Measurements from ENCODE around the gene UBL7. TPM values are rescaled to one million over a fixed set of nuclear protein-coding genes. Genes with fewer than 3 reads are reported as not detected.
A peak's percentile ranks its signal among the peaks of the same experiment; 100 is the strongest.

UBL7 gene
- total RNA-seq, 1 donor from 2014 or later = 40.2 TPM

DNA sequence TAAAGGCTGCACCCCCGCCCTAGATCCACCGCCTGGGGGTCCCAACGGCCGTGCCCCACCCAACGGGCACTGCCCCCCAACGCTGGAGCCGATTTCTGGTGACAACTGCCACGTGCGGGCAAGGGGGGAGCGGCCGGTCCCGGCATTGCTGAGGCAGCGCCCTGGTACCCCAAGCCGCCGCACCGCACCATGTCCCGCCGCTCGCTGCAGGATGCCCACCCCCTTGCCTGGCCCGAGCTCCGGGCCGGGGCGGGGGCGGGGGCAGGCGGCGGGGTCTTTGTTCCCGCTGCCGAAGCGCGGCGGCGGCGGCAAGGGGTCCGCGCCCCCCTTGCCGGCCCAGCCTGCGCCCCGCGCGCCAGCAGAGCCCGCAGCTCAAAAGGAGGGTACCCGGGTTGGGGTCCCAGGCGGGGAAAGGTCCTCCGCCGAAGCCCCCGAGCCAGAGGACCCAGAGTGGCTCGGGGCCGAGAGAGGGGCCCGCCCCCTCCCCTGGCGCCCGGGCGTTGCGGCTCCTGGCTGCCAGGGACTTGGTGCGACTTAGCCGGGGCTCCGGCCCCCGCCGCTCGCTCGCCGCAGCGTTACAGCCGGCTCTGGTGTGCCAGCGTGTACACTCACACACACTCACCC lies 27.9 kb downstream of the UBL7 start:
- no peak for DNase-seq
- TF ChIP-seq, protein P1, sequence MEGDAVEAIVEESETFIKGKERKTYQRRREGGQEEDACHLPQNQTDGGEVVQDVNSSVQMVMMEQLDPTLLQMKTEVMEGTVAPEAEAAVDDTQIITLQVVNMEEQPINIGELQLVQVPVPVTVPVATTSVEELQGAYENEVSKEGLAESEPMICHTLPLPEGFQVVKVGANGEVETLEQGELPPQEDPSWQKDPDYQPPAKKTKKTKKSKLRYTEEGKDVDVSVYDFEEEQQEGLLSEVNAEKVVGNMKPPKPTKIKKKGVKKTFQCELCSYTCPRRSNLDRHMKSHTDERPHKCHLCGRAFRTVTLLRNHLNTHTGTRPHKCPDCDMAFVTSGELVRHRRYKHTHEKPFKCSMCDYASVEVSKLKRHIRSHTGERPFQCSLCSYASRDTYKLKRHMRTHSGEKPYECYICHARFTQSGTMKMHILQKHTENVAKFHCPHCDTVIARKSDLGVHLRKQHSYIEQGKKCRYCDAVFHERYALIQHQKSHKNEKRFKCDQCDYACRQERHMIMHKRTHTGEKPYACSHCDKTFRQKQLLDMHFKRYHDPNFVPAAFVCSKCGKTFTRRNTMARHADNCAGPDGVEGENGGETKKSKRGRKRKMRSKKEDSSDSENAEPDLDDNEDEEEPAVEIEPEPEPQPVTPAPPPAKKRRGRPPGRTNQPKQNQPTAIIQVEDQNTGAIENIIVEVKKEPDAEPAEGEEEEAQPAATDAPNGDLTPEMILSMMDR (IDR thresholded peaks at IDR 0.05) = no peak

DNA sequence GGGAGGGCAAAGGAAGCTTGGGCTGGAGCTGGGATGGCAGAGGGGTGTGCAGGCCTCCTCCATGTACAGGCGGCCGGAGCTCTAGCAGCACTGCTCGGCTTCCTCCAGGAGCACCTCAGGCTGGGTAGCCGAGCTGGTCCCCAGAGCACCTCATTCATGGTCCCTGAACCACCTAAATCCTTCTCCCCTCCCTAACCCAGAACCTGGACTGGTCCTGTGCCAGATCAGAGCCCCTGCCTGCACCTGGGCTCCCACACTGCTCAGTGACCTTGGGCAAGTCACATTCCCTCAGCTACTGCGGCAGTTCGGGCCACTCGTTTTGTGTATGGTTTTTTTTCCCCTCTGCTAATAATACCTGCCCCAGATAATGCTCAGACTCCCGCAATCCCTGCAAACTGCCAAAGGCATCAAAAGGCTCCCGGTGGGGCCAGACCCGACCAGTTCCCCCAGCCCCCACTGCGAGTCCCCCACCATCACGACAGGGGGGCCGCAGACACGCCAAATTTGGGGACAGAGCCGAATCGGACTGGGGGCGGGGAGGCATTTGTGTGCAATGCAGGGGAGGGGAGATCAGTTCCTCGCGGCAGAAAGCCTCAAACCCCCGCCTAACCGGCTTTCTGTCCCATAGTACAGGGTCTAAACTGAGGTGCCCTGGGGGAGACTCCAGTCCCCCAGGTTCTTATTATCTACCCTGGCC lies 28.5 kb downstream of the UBL7 start:
- intact Hi-C loops (cut with DNase I) = no loop called here
- TF ChIP-seq, protein P1 (IDR thresholded peaks at IDR 0.05) = no peak
- H3K36me3 ChIP-seq = no peaks in the 10 kb centered on the region
- DNase-seq (no peak), ATAC-seq (no peak)
- peak overlapping the region; percentile 76 for H3K27ac ChIP-seq
- peak overlapping the region; percentile 87 for H3K4me3 ChIP-seq
- peaks cover 12% of the 10 kb centered on the region for H3K27me3 ChIP-seq (ENCODE audit: low read depth)
- H3K4me1 ChIP-seq = peaks cover 31% of the 10 kb centered on the region
- H3K9me3 ChIP-seq = no peaks in the 10 kb centered on the region

More for the DNA sequence above, 27.9 kb downstream of the UBL7 start:
- no peaks in the 10 kb centered on the region for H3K36me3 ChIP-seq
- ATAC-seq = no peak
- peaks cover 31% of the 10 kb centered on the region for H3K4me1 ChIP-seq
- intact Hi-C loops (cut with DNase I) = no loop called here
- H3K4me3 ChIP-seq = peak overlapping the region; percentile 87
- H3K9me3 ChIP-seq = no peaks in the 10 kb centered on the region
- peaks cover 12% of the 10 kb centered on the region for H3K27me3 ChIP-seq (ENCODE audit: low read depth)
- H3K27ac ChIP-seq = peak overlapping the region; percentile 76

DNA sequence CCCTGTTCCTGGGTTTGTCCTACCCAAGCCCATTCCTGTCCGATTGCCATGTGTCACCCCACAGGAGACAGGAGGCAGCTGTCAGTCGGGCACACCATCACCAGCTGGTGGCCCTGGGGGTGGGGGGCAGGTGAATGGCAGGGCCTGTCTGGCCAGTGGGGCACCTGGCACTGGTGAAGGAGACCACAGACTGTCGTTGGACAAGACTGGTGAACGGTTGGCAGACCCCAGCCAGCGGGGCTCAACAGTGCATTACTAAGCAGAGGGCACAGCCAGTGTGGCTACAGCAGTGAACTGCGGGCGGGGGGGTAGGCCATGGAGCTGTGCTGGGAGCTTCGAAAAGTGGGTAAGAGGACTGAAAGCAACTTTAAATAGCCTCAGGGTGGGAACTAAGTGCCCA lies 29.3 kb downstream of the UBL7 start:
- no peak for DNase-seq
- ATAC-seq = no peak
- peaks cover 31% of the 10 kb centered on the region for H3K4me1 ChIP-seq
- H3K36me3 ChIP-seq = no peaks in the 10 kb centered on the region
- intact Hi-C loops (cut with DNase I) = no loop called here
- TF ChIP-seq, protein P1 (IDR thresholded peaks at IDR 0.05) = no peak
- no peak overlapping the region for H3K27ac ChIP-seq
- H3K27me3 ChIP-seq (ENCODE audit: low read depth) = peaks cover 12% of the 10 kb centered on the region
- no peaks in the 10 kb centered on the region for H3K9me3 ChIP-seq
- no peak overlapping the region for H3K4me3 ChIP-seq

DNA sequence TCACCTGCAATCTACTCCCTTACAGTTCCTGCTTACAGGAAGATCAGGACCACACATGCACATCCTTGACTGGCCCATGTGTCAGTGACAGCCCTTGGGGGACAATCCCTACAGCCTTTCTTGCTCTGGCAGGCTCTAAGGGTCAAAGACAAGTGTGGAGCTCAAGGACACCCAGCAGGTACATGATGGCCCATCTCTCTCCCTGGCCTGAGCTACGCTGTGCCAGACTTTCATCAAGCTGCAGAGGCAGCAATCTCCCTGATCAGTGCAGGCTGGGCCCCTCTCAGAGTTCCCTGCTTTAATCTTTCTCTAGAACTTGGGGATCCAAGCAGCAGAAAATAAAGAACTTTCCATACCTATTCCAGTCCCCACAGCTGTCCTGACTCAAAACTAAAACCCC lies 29.8 kb downstream of the UBL7 start:
- DNase-seq (no peak), ATAC-seq (no peak)
- peaks cover 12% of the 10 kb centered on the region for H3K27me3 ChIP-seq (ENCODE audit: low read depth)
- no peak overlapping the region for H3K4me3 ChIP-seq
- H3K9me3 ChIP-seq = no peaks in the 10 kb centered on the region
- no peak overlapping the region for H3K27ac ChIP-seq
- H3K4me1 ChIP-seq = peaks cover 31% of the 10 kb centered on the region
- no peaks in the 10 kb centered on the region for H3K36me3 ChIP-seq
- intact Hi-C loops (cut with DNase I) = no loop called here
- TF ChIP-seq, protein P1 (IDR thresholded peaks at IDR 0.05) = no peak

DNA sequence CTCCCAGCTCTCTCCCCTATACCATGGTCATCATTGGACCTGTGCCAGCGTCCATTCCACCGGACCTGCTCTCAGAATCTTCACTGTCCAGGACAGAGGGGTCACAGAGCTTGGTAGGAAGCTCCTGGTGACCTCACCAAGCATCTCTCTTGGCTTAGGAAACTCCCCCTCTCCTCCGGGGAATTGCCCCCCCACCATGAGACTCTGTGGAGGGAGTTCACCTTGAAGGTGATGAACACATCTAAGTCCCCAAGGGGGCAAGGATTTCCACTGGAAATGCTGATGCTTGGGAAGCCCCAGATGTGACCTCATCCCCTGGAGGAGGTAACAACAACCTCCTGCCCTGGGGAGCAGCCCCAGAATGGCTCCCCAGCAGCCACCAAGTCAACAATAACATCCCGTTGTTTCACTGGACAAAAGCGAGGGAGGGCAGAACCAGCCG lies 30.4 kb downstream of the UBL7 start:
- Histone ChIP-seq H3K36me3 (no peaks in the 10 kb centered on the region), H3K4me1 (peaks cover 31% of the 10 kb centered on the region), H3K9me3 (no peaks in the 10 kb centered on the region), H3K4me3 (no peak overlapping the region), H3K27ac (no peak overlapping the region), H3K27me3 (ENCODE audit: low read depth) (peaks cover 12% of the 10 kb centered on the region)
- ATAC-seq = no peak
- no peak for DNase-seq
- intact Hi-C loops (cut with DNase I) = no loop called here
- TF ChIP-seq, protein P1 (IDR thresholded peaks at IDR 0.05) = no peak

Measured in lower lobe of right lung (tissue), 2 donors.